WTC11 (cell line): ENCODE data around the gene KRTAP12-4. TPM values are rescaled to one million over a fixed set of nuclear protein-coding genes. Genes with fewer than 3 reads are reported as not detected.
A peak's percentile ranks its signal among the peaks of the same experiment; 100 is the strongest.

Experiments
- ATAC-seq: fragments of 200-7000 bp; cut with Tn5 transposase; 2 replicates; pipeline ENCODE4 v1.10.0; 2021; ENCODE audit warnings: mild to moderate bottlenecking, moderate library complexity
- CTCF ChIA-PET: fragments of 300-600 bp; sonication (Branson Sonifier 250); formaldehyde crosslinking; loops from one replicate; lab custom pipeline; 2021; ENCODE audit warnings: antibody characterized with exemption; lab: Charles Lee
- POLR2A ChIA-PET: fragments of 350-600 bp; sonication (Branson Sonifier 250); formaldehyde crosslinking; loops from one replicate; lab custom pipeline; 2021; ENCODE audit warnings: antibody characterized with exemption; lab: Charles Lee
- DNase-seq: peaks from one replicate; pipeline ENCODE4 v3.0.0; 2021; ENCODE audit warnings: low spot score
- H3K27ac Mint-ChIP-seq: 2 replicates; pipeline ENCODE4 v1.8.0; 2021; ENCODE audit warnings: mixed read lengths
- H3K27me3 Mint-ChIP-seq: 2 replicates; pipeline ENCODE4 v1.8.0; 2021; ENCODE audit warnings: low read depth, mild to moderate bottlenecking, moderate library complexity, mixed read lengths
- H3K36me3 Mint-ChIP-seq: 2 replicates; pipeline ENCODE4 v1.8.0; 2021; ENCODE audit warnings: mixed read lengths
- H3K4me1 Mint-ChIP-seq: 2 replicates; pipeline ENCODE4 v1.8.0; 2022; ENCODE audit warnings: mixed read lengths
- H3K4me3 Mint-ChIP-seq: 2 replicates; pipeline ENCODE4 v1.8.0; 2021; ENCODE audit warnings: mild to moderate bottlenecking, moderate library complexity, mixed read lengths
- H3K9me3 Mint-ChIP-seq: 2 replicates; pipeline ENCODE4 v1.8.0; 2021; ENCODE audit warnings: mixed read lengths
- CREM ChIP-seq: sonication (generic); formaldehyde crosslinking; IDR thresholded peaks from 2 replicates; pipeline ENCODE4 v1.8.1; 2022; ENCODE audit warnings: mild to moderate bottlenecking, missing genetic modification reagents, moderate library complexity
- E2F4 ChIP-seq: sonication (generic); formaldehyde crosslinking; IDR thresholded peaks from 2 replicates; pipeline ENCODE4 v1.8.1; 2022; ENCODE audit warnings: low read depth, mild to moderate bottlenecking, moderate library complexity, missing genetic modification reagents, borderline replicate concordance
- GRHL2 ChIP-seq: fragments of 250-450 bp; sonication (Bioruptor Pico); IDR thresholded peaks from 2 replicates; pipeline ENCODE4 v1.8.0; 2022; ENCODE audit warnings: mild to moderate bottlenecking, moderate library complexity; ENCODE audit not compliant: insufficient replicate concordance, severe bottlenecking
- HMGA2 ChIP-seq: fragments of 250-450 bp; sonication (Bioruptor Pico); IDR thresholded peaks from 2 replicates; pipeline ENCODE4 v1.4.0; 2021; ENCODE audit warnings: mild to moderate bottlenecking, moderate library complexity
- JAZF1 ChIP-seq: fragments of 250-450 bp; sonication (Bioruptor Pico); IDR thresholded peaks from 2 replicates; pipeline ENCODE4 v1.9.0; 2021; ENCODE audit warnings: moderate library complexity, mild to moderate bottlenecking, inconsistent platforms
- KAT7 ChIP-seq: sonication (generic); formaldehyde crosslinking; IDR thresholded peaks from 2 replicates; pipeline ENCODE4 v1.8.1; 2023; ENCODE audit warnings: missing genetic modification reagents, mild to moderate bottlenecking, borderline replicate concordance
- MLX ChIP-seq: sonication (generic); formaldehyde crosslinking; IDR thresholded peaks from 2 replicates; pipeline ENCODE4 v1.8.1; 2023; ENCODE audit warnings: mild to moderate bottlenecking, missing genetic modification reagents, moderate library complexity
- RELA ChIP-seq: sonication (generic); formaldehyde crosslinking; IDR thresholded peaks from 2 replicates; pipeline ENCODE4 v1.8.1; 2022; ENCODE audit warnings: missing genetic modification reagents, mild to moderate bottlenecking, borderline replicate concordance
- RORB ChIP-seq: fragments of 250-450 bp; sonication (Bioruptor Pico); IDR thresholded peaks from 2 replicates; pipeline ENCODE4 v1.9.0; 2021; ENCODE audit warnings: mild to moderate bottlenecking
- STAT6 ChIP-seq: sonication (generic); formaldehyde crosslinking; conservative IDR thresholded peaks from 2 replicates; pipeline ENCODE4 v1.8.1; 2023; ENCODE audit warnings: mild to moderate bottlenecking, low read depth, missing genetic modification reagents, moderate library complexity
- TCF7 ChIP-seq: sonication (generic); formaldehyde crosslinking; IDR thresholded peaks from 2 replicates; pipeline ENCODE4 v1.8.0; 2022; ENCODE audit warnings: mild to moderate bottlenecking, low read depth, missing genetic modification reagents, moderate library complexity
- TP53 ChIP-seq: sonication (generic); formaldehyde crosslinking; IDR thresholded peaks from 2 replicates; pipeline ENCODE4 v1.8.1; 2023; ENCODE audit warnings: mild to moderate bottlenecking, missing genetic modification reagents
- ZNF281 ChIP-seq: sonication (generic); formaldehyde crosslinking; IDR thresholded peaks from 2 replicates; pipeline ENCODE4 v1.8.0; 2023; ENCODE audit warnings: mild to moderate bottlenecking, missing genetic modification reagents
- ZNF416 ChIP-seq: fragments of 250-450 bp; sonication (Bioruptor Pico); IDR thresholded peaks from 2 replicates; pipeline ENCODE4 v1.9.0; 2021; ENCODE audit warnings: mild to moderate bottlenecking, inconsistent platforms
- ZNF532 ChIP-seq: fragments of 250-450 bp; sonication (Bioruptor Pico); IDR thresholded peaks from 2 replicates; pipeline ENCODE4 v1.9.0; 2021; ENCODE audit warnings: mild to moderate bottlenecking, borderline replicate concordance
- ZNF671 ChIP-seq: fragments of 250-450 bp; sonication (Bioruptor Pico); IDR thresholded peaks from 2 replicates; pipeline ENCODE4 v1.8.0; 2021; ENCODE audit warnings: mild to moderate bottlenecking
- total RNA-seq: library from RNA; stranded (reverse); gene quantifications from 3 replicates; pipeline ENCODE4 v1.2.3, GENCODE V29; 2021

KRTAP12-4 gene
- total RNA-seq, 1 experiment from 2014 or later, result not detected

- DNase-seq (no peak), ATAC-seq (no peak)
- no peak overlapping the region for H3K27ac Mint-ChIP-seq
- H3K4me3 Mint-ChIP-seq, result no peak overlapping the region
- peaks cover 31% of the 10 kb centered on the region for H3K4me1 Mint-ChIP-seq
- peaks cover 33% of the 10 kb centered on the region for H3K9me3 Mint-ChIP-seq
- CTCF ChIA-PET, result no interaction called here
- TF ChIP-seq ZNF281, result no peak
- no peak for TF ChIP-seq ZNF416
- TF ChIP-seq E2F4, result no peak
- TF ChIP-seq ZNF671 (CRISPR knock-in tag), result no peak
- no peak for TF ChIP-seq STAT6 (CRISPR knock-in tag)
- TF ChIP-seq TCF7 (CRISPR knock-in tag), result no peak
- no peak for TF ChIP-seq RELA (CRISPR knock-in tag)
- TF ChIP-seq JAZF1 (CRISPR knock-in tag), result no peak
- no peak for TF ChIP-seq CREM
- TF ChIP-seq GRHL2 (CRISPR knock-in tag), result no peak
- TF ChIP-seq MLX, result no peak
- peaks cover 4% of the 10 kb centered on the region for H3K27me3 Mint-ChIP-seq
- POLR2A ChIA-PET, result no interaction called here
- H3K36me3 Mint-ChIP-seq, result peaks cover 36% of the 10 kb centered on the region
Observed at GRCh38 chr21:44614161-44614631, 40.3 kb downstream of the KRTAP12-4 start.

GRCh38 chr21:44613386-44614155 is 40.9 kb downstream of the KRTAP12-4 start:
- DNase-seq, result no peak
- Mint-ChIP-seq H3K36me3 (peaks cover 34% of the 10 kb centered on the region), H3K27me3 (peaks cover 4% of the 10 kb centered on the region), H3K9me3 (peaks cover 32% of the 10 kb centered on the region), H3K4me1 (peaks cover 27% of the 10 kb centered on the region), H3K4me3 (no peak overlapping the region), H3K27ac (0 out of 2 replicates have a peak overlapping the region, but pooled peaks have one; percentile 72)
- CTCF ChIA-PET, result no interaction called here
- ATAC-seq, result no peak
- TF ChIP-seq KAT7 (CRISPR knock-in tag), result no peak
- no peak for TF ChIP-seq TP53 (CRISPR knock-in tag)
- no peak for TF ChIP-seq TCF7 (CRISPR knock-in tag)
- no peak for TF ChIP-seq RORB (CRISPR knock-in tag)
- TF ChIP-seq ZNF532, result no peak
- no peak for TF ChIP-seq HMGA2 (CRISPR knock-in tag)
- POLR2A ChIA-PET, result no interaction called here
